Left ventricle myocardium superior (tissue), 1 donor: ENCODE data around the gene LRRTM3. TPM values are rescaled to one million over a fixed set of nuclear protein-coding genes. Genes with fewer than 3 reads are reported as not detected.

ENCODE experiments used
- ATAC-seq: fragments of 200-7000 bp; cut with Tn5 transposase; one replicate; pipeline ENCODE4 v1.9.1; 2020; ENCODE audit warnings: mild to moderate bottlenecking, moderate library complexity
- DNase-seq: peaks from one replicate; pipeline ENCODE4 v3.0.0-alpha.2; 2020
- intact Hi-C: fragments of 100-400 bp; cut with micrococcal nuclease; formaldehyde crosslinking; loops from one replicate; pipeline ENCODE4 v1.11.0; 2022
- total RNA-seq: library from RNA; stranded (reverse); fragmentation: NEBNext Ultra II Directional; extraction: Animal tissue kit (Norgen Biotek cat#: 25700); gene quantifications from one replicate; pipeline ENCODE4 v1.2.1, GENCODE V29; 2021
- donor health status: DM: no; HTN: yes; CAD: no; lungs with severe emphysema.

Gene LRRTM3
- total RNA-seq, 1 donor from 2014 or later, result not detected

- DNase-seq (no peak), ATAC-seq (no peak)
- intact Hi-C loops, result no loop called here
Measured at GRCh38 chr10:67095531-67095930, 169.7 kb downstream of the LRRTM3 start.

- no peak for ATAC-seq
- DNase-seq, result no peak
- intact Hi-C loops, result no loop called here
Measured at GRCh38 chr10:67098461-67098860, 172.6 kb downstream of the LRRTM3 start.

GRCh38 chr10:67100951-67101350, 175.1 kb downstream of the LRRTM3 start:
- ATAC-seq (no peak), DNase-seq (no peak)
- intact Hi-C loops, result no loop called here

- intact Hi-C loops, result no loop called here
- no peak for DNase-seq
- no peak for ATAC-seq
Measured at GRCh38 chr10:67107670-67108069, 181.8 kb downstream of the LRRTM3 start.

- intact Hi-C loops, result no loop called here
Measured at GRCh38 chr10:67110286-67110685, 184.4 kb downstream of the LRRTM3 start.

GRCh38 chr10:67112765-67113164, 186.9 kb downstream of the LRRTM3 start:
- intact Hi-C loops, result no loop called here
- no peak for DNase-seq
- ATAC-seq, result no peak

More at GRCh38 chr10:67110286-67110685, 184.4 kb downstream of the LRRTM3 start:
- ATAC-seq, result no peak
- DNase-seq, result no peak

GRCh38 chr10:67114945-67115344, 189.1 kb downstream of the LRRTM3 start:
- no peak for DNase-seq
- no peak for ATAC-seq
- intact Hi-C loops, result no loop called here

- ATAC-seq, result no peak
- intact Hi-C loops, result no loop called here
- DNase-seq, result no peak
Measured at GRCh38 chr10:67115972-67116371, 190.1 kb downstream of the LRRTM3 start.

GRCh38 chr10:67119651-67120050, 193.8 kb downstream of the LRRTM3 start:
- no peak for DNase-seq
- intact Hi-C loops, result no loop called here
- no peak for ATAC-seq

GRCh38 chr10:67127441-67127840, 201.6 kb downstream of the LRRTM3 start:
- DNase-seq (no peak), ATAC-seq (no peak)
- intact Hi-C loops, result no loop called here

- no peak for DNase-seq
- intact Hi-C loops, result no loop called here
- ATAC-seq, result peak; percentile 31
Measured at GRCh38 chr10:67140641-67141040, 214.8 kb downstream of the LRRTM3 start.

GRCh38 chr10:67141300-67141699, 215.5 kb downstream of the LRRTM3 start:
- DNase-seq, result no peak
- intact Hi-C loops, result no loop called here
- no peak for ATAC-seq

GRCh38 chr10:67144530-67144929, 218.7 kb downstream of the LRRTM3 start:
- ATAC-seq (no peak), DNase-seq (no peak)
- intact Hi-C loops, result no loop called here
